HG02870 (cell line): ENCODE measurements around the gene LCAT.
"Not testable (repeated sequence)": the region's sequence is repeated elsewhere in the genome, so short reads cannot be mapped to it uniquely, and the experiment has no call there.

Source experiments
- ATAC-seq: cut with Tn5 transposase; IDR thresholded peaks from one replicate; pipeline ENCODE4 v1.9.1; 2021; ENCODE audit warnings: mild to moderate bottlenecking, moderate library complexity; ENCODE audit not compliant: unreplicated experiment

LCAT gene

GRCh38 chr16:67950335-67950843 is 6.5 kb upstream of the LCAT start:
- no peak for ATAC-seq

DNA sequence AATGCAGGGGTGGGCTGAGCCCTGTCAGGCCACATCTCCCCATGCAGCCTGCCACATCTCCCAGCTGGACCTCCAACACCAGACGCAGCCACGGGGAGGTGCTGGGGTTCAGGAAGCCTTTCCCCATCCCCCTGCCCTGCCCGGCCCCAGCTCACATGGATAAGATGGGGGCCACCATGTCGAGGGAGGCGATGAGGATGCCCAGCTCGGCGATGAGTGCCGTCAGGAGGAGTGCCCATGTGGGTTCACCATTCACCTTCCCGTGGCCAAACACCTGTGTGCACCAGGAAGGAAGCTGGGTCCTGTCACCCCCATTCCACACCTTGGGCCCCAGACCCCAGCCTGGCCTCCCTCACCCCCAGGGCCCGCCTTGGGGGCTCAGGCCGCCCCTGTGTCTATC is 5.7 kb upstream of the LCAT start:
- ATAC-seq, result no peak

DNA sequence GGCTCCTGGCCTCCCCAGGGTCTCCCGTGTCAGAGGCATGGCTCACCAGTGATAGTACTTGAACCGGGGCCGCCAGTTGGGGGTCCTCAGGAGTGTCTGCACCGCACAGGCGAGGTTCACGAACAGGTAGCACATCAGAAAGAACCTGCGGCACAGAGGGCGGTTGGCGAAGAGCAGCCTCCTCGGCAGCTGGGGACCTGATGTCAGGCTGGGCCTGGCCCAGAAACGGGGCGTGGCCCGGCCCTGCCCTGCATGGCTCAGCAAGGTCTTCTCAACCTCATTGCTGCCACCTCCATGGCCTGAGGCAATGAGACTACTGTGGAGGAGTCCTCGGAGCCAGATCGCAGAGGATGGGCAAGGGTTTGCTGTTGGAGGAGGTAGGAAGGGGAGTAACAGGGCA is 4.1 kb upstream of the LCAT start:
- no peak for ATAC-seq

GRCh38 chr16:67946966-67947558 is 3.1 kb upstream of the LCAT start:
- ATAC-seq, result no peak

DNA sequence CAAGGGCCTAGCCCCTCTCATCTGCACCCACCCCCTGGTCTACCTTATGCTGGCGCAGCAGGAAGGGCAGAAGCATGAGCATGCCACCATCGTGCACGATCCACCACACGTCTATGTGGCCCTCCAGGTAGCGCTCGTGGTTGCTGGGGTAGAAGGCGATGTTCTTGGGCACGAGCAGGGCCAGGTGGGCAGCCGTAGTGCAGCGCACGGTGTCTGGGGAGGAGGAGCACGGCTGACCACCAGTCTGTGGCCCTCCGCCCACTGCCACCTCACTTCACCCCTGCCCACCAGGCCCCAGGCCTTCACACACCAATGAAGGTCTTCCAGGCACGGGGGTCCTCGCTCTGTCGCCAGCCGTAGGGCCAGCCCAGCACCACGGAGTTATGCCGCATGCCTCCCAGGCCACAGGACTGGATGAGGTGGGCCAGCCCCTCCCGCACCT is 2.2 kb upstream of the LCAT start:
- no peak for ATAC-seq

DNA sequence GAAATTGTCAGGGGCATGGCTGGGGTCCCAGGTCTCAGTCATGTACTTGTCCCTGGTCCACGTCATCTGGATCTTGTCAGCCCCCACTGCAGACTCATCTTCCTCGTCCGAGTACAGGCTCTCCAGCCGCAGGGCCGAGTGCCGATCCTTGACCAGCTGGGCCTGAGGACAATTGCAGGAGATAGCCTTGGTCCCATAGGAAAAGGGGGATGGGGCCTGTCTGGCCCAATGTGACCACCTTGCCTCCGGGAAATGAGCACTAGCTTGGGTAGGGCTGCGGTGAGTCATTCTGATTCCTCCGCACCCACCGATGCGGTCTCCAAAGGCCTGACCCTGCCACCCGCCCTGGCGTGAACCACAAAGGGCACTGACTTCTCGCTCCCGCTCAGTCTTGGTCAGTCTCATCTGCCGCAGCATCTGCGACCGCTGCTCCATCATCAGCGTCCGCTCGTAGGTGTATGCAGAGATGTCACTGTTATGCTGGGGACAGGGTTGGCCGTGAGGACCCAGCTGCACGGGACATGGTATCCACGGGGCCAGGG is 1.5 kb upstream of the LCAT start:
- ATAC-seq, result no peak

GRCh38 chr16:67944690-67945391 is 921 bp upstream of the LCAT start:
- no peak for ATAC-seq

DNA sequence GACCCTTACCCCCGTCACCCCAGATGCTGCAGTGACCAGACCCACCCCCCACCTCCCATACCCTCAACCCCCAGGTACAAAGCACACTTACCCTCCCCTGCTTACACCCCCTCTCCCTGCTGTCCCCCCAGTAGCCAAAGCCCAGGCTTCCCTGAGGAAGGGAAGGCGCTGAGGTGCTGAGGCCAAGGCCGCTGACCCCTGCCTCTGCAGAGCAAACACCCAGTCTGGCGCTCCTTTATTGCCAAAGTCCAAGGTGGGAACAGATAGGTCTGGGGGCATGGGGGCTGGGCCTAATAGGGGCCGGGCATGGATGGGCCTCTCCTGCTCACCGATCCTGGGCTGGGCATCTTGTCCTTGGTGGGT is 683 bp downstream of the LCAT start:
- ATAC-seq, result no peak

- no peak for ATAC-seq
Measured at GRCh38 chr16:67942510-67943255, 1.2 kb downstream of the LCAT start.

DNA sequence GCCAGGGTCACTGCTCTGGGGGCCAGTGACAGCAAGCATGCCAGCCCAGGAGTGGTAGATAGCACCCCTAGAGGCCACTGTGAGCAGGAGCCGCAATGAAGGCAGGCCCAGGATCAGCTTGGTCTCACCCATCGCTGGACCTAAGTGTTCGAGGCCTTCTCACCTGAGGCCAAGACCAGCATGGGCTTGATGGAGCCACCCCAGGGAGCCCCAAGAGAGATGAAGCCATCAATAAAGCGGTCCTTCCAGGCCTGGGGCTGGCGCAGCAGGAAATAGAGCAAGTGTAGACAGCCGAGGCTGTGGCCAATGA is 1.8 kb downstream of the LCAT start:
- ATAC-seq, result no peak

GRCh38 chr16:67941469-67942199 is 2.3 kb downstream of the LCAT start:
- no peak for ATAC-seq

DNA sequence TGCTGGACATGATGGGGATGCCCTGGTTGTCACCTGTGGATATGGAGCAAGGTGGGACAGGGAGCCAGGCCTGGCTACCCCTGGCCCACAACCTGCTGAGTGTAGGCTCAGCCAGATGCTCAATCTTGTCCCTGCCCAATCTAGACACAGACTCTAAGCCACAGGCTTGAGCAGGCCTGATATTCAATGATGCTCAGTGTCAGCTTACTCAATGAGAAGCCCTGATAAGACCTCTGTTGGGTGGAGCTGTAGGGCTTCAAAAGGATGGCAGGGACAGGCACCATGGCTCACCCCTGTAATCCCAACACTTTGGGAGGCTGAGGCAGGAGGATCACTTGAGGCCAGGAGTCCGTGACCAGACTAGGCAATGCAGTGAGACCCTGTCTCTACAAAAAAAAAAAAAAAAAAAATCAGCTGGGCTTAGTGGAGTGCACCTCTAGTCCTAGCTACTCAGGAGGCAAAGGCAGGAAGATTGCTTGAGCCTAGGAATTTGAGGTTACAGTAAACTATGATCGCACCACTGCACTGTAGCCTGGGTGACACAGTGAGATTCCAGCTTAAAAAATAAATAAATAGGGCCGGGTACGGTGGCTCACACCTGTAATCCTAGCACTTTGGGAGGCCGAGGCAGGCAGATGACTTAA is 3.4 kb downstream of the LCAT start:
- ATAC-seq, result no peak

DNA sequence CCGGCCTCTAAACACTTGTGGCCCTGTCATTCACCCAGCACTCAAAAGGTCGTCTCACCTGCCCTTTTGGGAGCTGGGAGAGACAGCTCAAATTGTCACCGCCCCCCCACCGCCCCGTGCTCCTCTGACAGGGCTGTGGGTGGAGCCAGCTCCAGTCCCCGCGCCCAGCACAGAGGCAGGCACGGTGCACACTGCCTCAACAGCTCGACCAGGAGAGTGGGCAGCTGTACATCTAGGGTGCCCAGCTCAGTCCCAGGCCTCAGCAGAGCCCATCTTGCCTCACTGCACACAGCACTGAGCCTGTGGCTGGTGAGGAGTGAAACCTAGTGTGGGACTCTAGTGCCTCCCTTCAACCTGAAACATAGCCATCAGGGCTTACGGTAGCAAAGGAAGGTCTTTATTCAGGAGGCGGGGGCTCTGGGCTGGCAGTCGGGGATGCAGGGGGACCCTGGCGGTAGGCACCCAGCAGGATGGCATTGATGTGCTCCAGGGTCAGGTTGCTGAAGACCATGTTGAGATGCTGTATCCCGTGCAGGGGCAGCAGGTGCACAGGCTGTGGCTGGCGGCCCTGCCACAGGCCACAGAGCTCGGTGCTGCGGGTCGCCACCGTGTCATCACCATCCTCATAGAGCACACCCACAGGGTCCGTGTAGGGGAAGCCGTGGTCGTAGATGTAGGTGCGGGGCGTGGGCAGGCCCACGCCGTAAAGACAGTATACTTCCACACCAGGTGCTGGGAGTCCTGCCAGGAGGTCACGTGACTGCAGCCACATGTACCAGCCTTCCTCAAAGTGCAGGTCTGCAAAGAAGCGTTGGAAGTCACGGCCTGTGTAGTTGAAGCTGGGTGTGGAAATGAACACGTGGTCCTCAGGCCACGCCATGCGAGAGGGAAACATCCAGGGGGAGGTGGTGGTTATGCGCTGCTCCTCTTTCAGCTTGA is 4.1 kb downstream of the LCAT start:
- no peak for ATAC-seq

DNA sequence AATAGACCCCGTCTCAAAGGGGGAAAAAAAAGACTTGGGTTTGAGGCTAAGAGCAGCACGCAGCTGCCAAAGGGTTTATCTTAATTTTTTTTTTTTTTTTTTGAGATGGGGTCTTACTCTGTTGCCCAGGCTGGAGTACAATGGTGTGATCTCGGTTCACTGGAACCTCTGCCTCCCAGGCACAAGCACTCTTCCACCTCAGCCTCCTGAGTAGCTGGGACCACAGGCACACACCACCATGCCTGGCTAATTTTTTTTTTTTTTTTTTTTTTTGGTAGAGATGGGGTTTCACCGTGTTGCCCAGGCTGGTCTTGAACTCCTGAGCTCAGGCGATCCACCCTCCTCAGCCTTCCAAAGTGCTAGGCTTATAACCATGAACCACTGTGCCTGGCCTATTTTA is 6.2 kb downstream of the LCAT start:
- not testable (repeated sequence) for ATAC-seq

GRCh38 chr16:67936880-67937605 is 6.9 kb downstream of the LCAT start:
- ATAC-seq, result peak; percentile 44

DNA sequence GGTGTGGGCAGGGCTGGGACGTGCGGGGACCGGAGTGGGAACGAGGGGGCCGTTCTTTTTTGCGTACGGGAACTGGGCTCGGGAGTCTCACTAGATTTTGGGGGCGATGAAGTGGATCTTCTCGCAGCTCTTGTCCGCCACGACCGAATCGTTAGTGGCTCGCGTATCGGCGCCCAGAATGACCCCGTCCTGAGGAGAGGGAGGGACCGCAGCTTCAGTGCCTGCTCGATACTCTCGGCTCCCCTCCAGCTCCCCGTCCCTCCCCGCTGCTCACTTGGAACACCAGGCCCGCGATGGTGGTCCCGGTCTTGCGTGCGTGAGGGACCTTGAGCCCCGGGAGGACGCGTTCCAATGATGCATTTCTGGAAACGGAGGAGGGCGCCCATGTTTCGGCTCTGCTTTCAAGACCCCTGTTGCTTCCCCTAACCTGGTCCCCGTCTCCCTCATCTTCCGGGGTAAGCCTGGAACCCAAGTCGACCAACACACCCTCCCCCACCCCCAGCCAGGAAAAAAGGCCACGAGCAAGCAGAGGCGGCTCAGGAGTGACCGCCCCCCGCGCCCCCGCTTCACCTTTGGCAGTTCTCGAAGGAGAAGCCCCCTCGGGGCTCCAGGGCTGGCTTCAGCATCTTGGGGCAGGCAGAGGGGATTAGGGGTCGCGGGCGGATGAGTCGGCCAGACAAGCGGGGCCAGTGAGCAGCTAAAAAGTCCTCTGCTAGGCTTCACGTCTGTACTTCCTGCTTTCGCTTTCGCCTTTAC is 7.6 kb downstream of the LCAT start, which contains the start of gene PSMB10:
TSS of gene PSMB10 (minus strand) at position 727 of the 756 bp plus-strand sequence. CDS start at position 626, 101 bp downstream.
- ATAC-seq, result no peak

- ATAC-seq, result peak; percentile 90
Measured at GRCh38 chr16:67935402-67936123, 8.4 kb downstream of the LCAT start.

- ATAC-seq, result no peak
Measured at GRCh38 chr16:67935101-67935401, 8.9 kb downstream of the LCAT start.
